HepG2 (cell line): ENCODE results near the gene C12orf60. TPM values are rescaled to one million over a fixed set of nuclear protein-coding genes. Genes with fewer than 3 reads are reported as not detected.

ENCODE experiments used
- CHD2 ChIP-seq: IDR thresholded peaks from 2 replicates; pipeline ENCODE4 v1.6.1; 2011; ENCODE audit warnings: low read depth, low read length, improper control_type of control experiment
- GABPB1 ChIP-seq: IDR thresholded peaks from 2 replicates; pipeline ENCODE4 v1.6.1; 2016; ENCODE audit warnings: mild to moderate bottlenecking, missing genetic modification reagents, moderate library complexity, missing compliant biosample characterization
- HDAC2 ChIP-seq: sonication (generic); formaldehyde crosslinking; IDR thresholded peaks from 2 replicates; pipeline ENCODE4 v1.4.0; 2020; ENCODE audit warnings: missing genetic modification reagents
- HNRNPL ChIP-seq: fragments of 200-400 bp; formaldehyde crosslinking; IDR thresholded peaks from 2 replicates; pipeline ENCODE4 v1.6.1; 2017; ENCODE audit warnings: mild to moderate bottlenecking, low read depth, low read length
- ISL2 ChIP-seq: sonication (generic); formaldehyde crosslinking; IDR thresholded peaks from 2 replicates; pipeline ENCODE4 v1.5.0; 2020; ENCODE audit warnings: missing genetic modification reagents
- KLF15 ChIP-seq: sonication (generic); formaldehyde crosslinking; IDR thresholded peaks from 2 replicates; pipeline ENCODE4 v1.8.1; 2023; ENCODE audit warnings: borderline replicate concordance, mild to moderate bottlenecking, inconsistent platforms, missing genetic modification reagents, mixed read lengths
- MAZ ChIP-seq, 2 experiments: sonication (generic) in 1 of 2; formaldehyde crosslinking in 1 of 2; IDR thresholded peaks; 2 replicates each; pipeline versions ENCODE4 v1.5.0 to v1.6.1; 2012 to 2020; ENCODE audit warnings: low read depth in 2 of 2, mild to moderate bottlenecking in 2 of 2, borderline replicate concordance in 1 of 2, improper control_type of control experiment in 1 of 2, low read length in 1 of 2, missing genetic modification reagents in 1 of 2, moderate library complexity in 1 of 2
- NAIF1 ChIP-seq: sonication (generic); formaldehyde crosslinking; IDR thresholded peaks from 2 replicates; pipeline ENCODE4 v1.5.0; 2020; ENCODE audit warnings: mild to moderate bottlenecking, missing genetic modification reagents, borderline replicate concordance
- NFAT5 ChIP-seq: sonication (generic); formaldehyde crosslinking; IDR thresholded peaks from 2 replicates; pipeline ENCODE4 v1.4.0; 2020; ENCODE audit warnings: missing genetic modification reagents
- NFRKB ChIP-seq: fragments of 450-650 bp; IDR thresholded peaks from 2 replicates; pipeline ENCODE4 v1.6.1; 2017
- NFYB ChIP-seq: sonication (generic); formaldehyde crosslinking; IDR thresholded peaks from 2 replicates; pipeline ENCODE4 v1.4.0; 2020; ENCODE audit warnings: missing genetic modification reagents
- NKX3-1 ChIP-seq: sonication (generic); formaldehyde crosslinking; IDR thresholded peaks from 2 replicates; pipeline ENCODE4 v1.5.0; 2020; ENCODE audit warnings: missing genetic modification reagents
- PAX8 ChIP-seq: sonication (generic); formaldehyde crosslinking; IDR thresholded peaks from 2 replicates; pipeline ENCODE4 v1.8.0; 2022; ENCODE audit warnings: mild to moderate bottlenecking, missing genetic modification reagents, borderline replicate concordance
- RORA ChIP-seq: sonication (generic); formaldehyde crosslinking; IDR thresholded peaks from 2 replicates; pipeline ENCODE4 v1.5.0; 2020; ENCODE audit warnings: mild to moderate bottlenecking, missing genetic modification reagents, moderate library complexity
- SNAPC5 ChIP-seq: sonication (generic); formaldehyde crosslinking; IDR thresholded peaks from 2 replicates; pipeline ENCODE4 v1.8.1; 2023; ENCODE audit warnings: mild to moderate bottlenecking, missing genetic modification reagents, borderline replicate concordance
- U2AF2 ChIP-seq: fragments of 200-400 bp; formaldehyde crosslinking; IDR thresholded peaks from 2 replicates; pipeline ENCODE4 v1.6.1; 2017; ENCODE audit warnings: low read depth, mild to moderate bottlenecking, low read length
- ZFP36L2 ChIP-seq: sonication (generic); formaldehyde crosslinking; IDR thresholded peaks from 2 replicates; pipeline ENCODE4 v1.4.0; 2020; ENCODE audit warnings: missing genetic modification reagents
- ZFP62 ChIP-seq: sonication (generic); formaldehyde crosslinking; IDR thresholded peaks from 2 replicates; pipeline ENCODE4 v1.4.0; 2020; ENCODE audit warnings: missing genetic modification reagents
- ZNF326 ChIP-seq: sonication (generic); formaldehyde crosslinking; IDR thresholded peaks from 2 replicates; pipeline ENCODE4 v1.4.0; 2020; ENCODE audit warnings: missing genetic modification reagents, borderline replicate concordance
- ZNF382 ChIP-seq: sonication (generic); formaldehyde crosslinking; IDR thresholded peaks from 2 replicates; pipeline ENCODE4 v1.5.0; 2020; ENCODE audit warnings: missing genetic modification reagents, mild to moderate bottlenecking, borderline replicate concordance
- ZNF543 ChIP-seq: sonication (generic); formaldehyde crosslinking; IDR thresholded peaks from 2 replicates; pipeline ENCODE4 v1.4.0; 2020; ENCODE audit warnings: mild to moderate bottlenecking, missing genetic modification reagents
- ZNF552 ChIP-seq: sonication (generic); formaldehyde crosslinking; IDR thresholded peaks from 2 replicates; pipeline ENCODE4 v1.9.0; 2022; ENCODE audit warnings: missing genetic modification reagents, mild to moderate bottlenecking, borderline replicate concordance
- ZSCAN31 ChIP-seq: sonication (generic); formaldehyde crosslinking; IDR thresholded peaks from 2 replicates; pipeline ENCODE4 v1.5.0; 2020; ENCODE audit warnings: low read depth, mild to moderate bottlenecking, missing genetic modification reagents
- ZSCAN9 ChIP-seq: IDR thresholded peaks from 2 replicates; pipeline ENCODE4 v1.6.1; 2016; ENCODE audit warnings: borderline replicate concordance
- polyA plus RNA-seq, 8 experiments: library from polyadenylated mRNA; depleted of rRNA in 3 of 8; stranded (reverse) in 7 of 8; unstranded in 1 of 8; fragments of >200 nt; fragmentation: Illumina TruSeq in 4 of 8; extraction: Trizol in 4 of 8; gene quantifications; 2 replicates each; pipeline versions ENCODE4 v1.2.1 to v1.2.3, GENCODE V29; 2011 to 2016; ENCODE audit warnings: low read depth in 4 of 8, missing spikeins in 1 of 8, mixed read lengths in 1 of 8; ENCODE audit not compliant: insufficient read depth in 1 of 8
- total RNA-seq, 5 experiments: library from RNA; depleted of rRNA; stranded (reverse); fragments of >200 nt; fragmentation: Illumina TruSeq; extraction: Trizol; gene quantifications; 2 replicates each; pipeline ENCODE4 v1.2.3, GENCODE V29; 2016; ENCODE audit warnings: low read depth in 1 of 5

Gene C12orf60
- total and polyA plus RNA-seq, 2 of the 13 experiments (the other 11 are each of a cell fraction or from before 2014, with no cell fraction given), result 0.55 to 1.4 TPM

GRCh38 chr12:14770496-14771461 lies 32.7 kb upstream of the C12orf60 start (continued):
- TF ChIP-seq ZNF552 (CRISPR knock-in tag), result no peak
- 0 out of 2 replicates have a peak, but pooled peaks have one; percentile 41 for TF ChIP-seq PAX8
- no peak for TF ChIP-seq ZNF382 (CRISPR knock-in tag)
- peak; percentile 63; the same call in 1 of the 2 replicates for TF ChIP-seq CHD2
- no peak; the same call in 1 of the 2 replicates for TF ChIP-seq ISL2
- peak; percentile 62 for TF ChIP-seq GABPB1
- TF ChIP-seq NKX3-1 (CRISPR knock-in tag), result peak; percentile 7; the same call in 1 of the 2 replicates
- no peak for TF ChIP-seq MAZ (IDR thresholded peaks at IDR 0.05; ENCODE audit: borderline replicate concordance, low read depth, low read length)
- TF ChIP-seq MAZ (CRISPR knock-in tag; IDR thresholded peaks at IDR 0.05; ENCODE audit: low read depth), result no peak; the same call in 1 of the 2 replicates
- TF ChIP-seq NFYB (CRISPR knock-in tag), result peak; percentile 60
- TF ChIP-seq ZNF326 (CRISPR knock-in tag), result no peak
- no peak for TF ChIP-seq ZFP36L2
- TF ChIP-seq NAIF1 (CRISPR knock-in tag), result peak; percentile 5; the same call in 1 of the 2 replicates
- no peak for TF ChIP-seq NFRKB
- no peak for TF ChIP-seq U2AF2
- TF ChIP-seq HNRNPL, result peak; percentile 92
- TF ChIP-seq KLF15 (CRISPR knock-in tag), result no peak
- TF ChIP-seq RORA (CRISPR knock-in tag), result no peak
- TF ChIP-seq HDAC2 (CRISPR knock-in tag), result peak; percentile 84
- TF ChIP-seq ZNF543 (CRISPR knock-in tag), result peak; percentile 58; the same call in 1 of the 2 replicates
- peak; percentile 82; the same call in 1 of the 2 replicates for TF ChIP-seq ZSCAN9 (CRISPR knock-in tag)
- peak; percentile 46; the same call in 1 of the 2 replicates for TF ChIP-seq ZSCAN31
- no peak for TF ChIP-seq ZFP62 (CRISPR knock-in tag)
- no peak for TF ChIP-seq NFAT5 (CRISPR knock-in tag)
- peak; percentile 67; the same call in 1 of the 2 replicates for TF ChIP-seq SNAPC5
